Activated T-helper 9 cell treated with anti-CD3 and anti-CD28 coated beads, Interleukin-2, amount 50 U/mL, for 16 hours (primary cell): ENCODE data around the gene YAP1.

Source experiments
- DNase-seq: peaks from one replicate; pipeline ENCODE4 v3.0.0-alpha.2; 2020; ENCODE audit warnings: low read depth

The YAP1 gene

GRCh38 chr11:102280245-102280833 is 170.1 kb downstream of the YAP1 start:
- DNase-seq = no peak
